Activated T-cell treated with anti-CD3 and anti-CD28 coated beads, Interleukin-2, amount 50 U/mL, for 72 hours (primary cell): ENCODE measurements around the gene STAB1. TPM values are rescaled to one million over a fixed set of nuclear protein-coding genes. Genes with fewer than 3 reads are reported as not detected.

Experiments
- ATAC-seq, 2 donors: fragments of 150-1000 bp; cut with Tn5 transposase; replicated peaks in 1 of 2; 2 replicates each; pipeline ENCODE4 v1.10.0; 2021; ENCODE audit warnings: moderate library complexity in 2 of 2, mild to moderate bottlenecking in 1 of 2
- DNase-seq, 2 donors: peaks; one replicate each; pipeline ENCODE4 v3.0.0; 2021 to 2022; ENCODE audit warnings: mixed read lengths in 1 of 2
- H3K27ac Mint-ChIP-seq: one replicate; pipeline ENCODE4 v1.8.0; 2022; ENCODE audit warnings: mild to moderate bottlenecking, moderate library complexity, mixed read lengths
- H3K27me3 Mint-ChIP-seq: one replicate; pipeline ENCODE4 v1.8.0; 2022; ENCODE audit warnings: low read depth, mixed read lengths
- H3K36me3 Mint-ChIP-seq, 2 donors: one replicate each; pipeline ENCODE4 v1.8.0; 2022; ENCODE audit warnings: mixed read lengths in 2 of 2, mild to moderate bottlenecking in 1 of 2; ENCODE audit not compliant: insufficient read depth in 2 of 2
- H3K4me1 Mint-ChIP-seq: one replicate; pipeline ENCODE4 v1.8.0; 2022; ENCODE audit warnings: low read depth, mixed read lengths
- H3K4me3 Mint-ChIP-seq, 2 donors: one replicate each; pipeline ENCODE4 v1.8.0; 2022; ENCODE audit warnings: mild to moderate bottlenecking in 2 of 2, mixed read lengths in 2 of 2, moderate library complexity in 2 of 2
- H3K9me3 Mint-ChIP-seq, 2 donors: one replicate each; pipeline ENCODE4 v1.8.0; 2022; ENCODE audit warnings: mixed read lengths in 2 of 2
- total RNA-seq, 2 donors: library from RNA; stranded (reverse); gene quantifications; one replicate each; pipeline ENCODE4 v1.2.3, GENCODE V29; 2022

Gene STAB1
- total RNA-seq, 2 donors from 2014 or later: 0.12 to 0.19 TPM

DNA sequence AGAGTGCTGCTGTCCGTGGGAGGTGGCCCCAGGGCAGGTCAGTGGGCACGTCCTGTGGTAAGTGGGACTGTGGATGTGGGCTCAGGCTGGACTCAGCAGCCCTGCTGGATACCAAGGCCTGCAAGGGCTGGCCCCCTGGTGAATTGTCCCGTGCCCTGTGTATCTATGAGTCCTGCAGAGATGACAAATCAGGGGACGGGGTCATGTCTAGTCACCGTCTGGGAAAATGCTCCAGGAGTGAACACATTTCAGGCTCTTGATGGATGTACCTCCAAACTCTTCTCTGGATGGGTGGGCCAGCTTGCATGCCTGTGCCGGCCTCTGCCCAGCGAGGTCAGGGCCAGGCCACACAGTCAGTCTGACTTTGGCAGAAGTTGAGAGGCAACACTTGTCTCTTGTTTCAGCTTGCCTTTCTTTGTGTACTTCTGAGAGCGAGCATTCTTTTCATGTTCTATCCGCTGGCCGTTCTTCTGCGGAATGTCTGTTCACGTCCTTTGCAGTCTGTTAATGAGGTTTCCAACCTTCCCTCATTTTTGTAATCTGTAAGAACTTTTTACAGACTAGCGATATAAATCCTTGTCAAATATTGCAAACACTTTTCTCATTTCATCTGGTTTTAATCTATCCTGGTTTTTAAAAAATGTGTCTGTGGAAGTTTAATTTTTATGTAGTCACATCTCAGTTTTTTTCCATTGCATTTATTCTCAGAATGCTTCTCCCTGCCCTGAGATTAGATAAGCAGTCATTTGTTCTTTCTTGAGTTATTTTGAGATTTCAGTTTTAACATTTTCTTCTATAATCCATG is 11.4 kb upstream of the STAB1 start:
- H3K36me3 Mint-ChIP-seq: peaks cover 0 to 2% of the 10 kb centered on the region in 2 donors
- ATAC-seq (no peak), DNase-seq (no peak)
- no peak overlapping the region for H3K4me3 Mint-ChIP-seq
- H3K27ac Mint-ChIP-seq: no peak overlapping the region
- H3K9me3 Mint-ChIP-seq: no peaks in the 10 kb centered on the region
- no peaks in the 10 kb centered on the region for H3K4me1 Mint-ChIP-seq
- no peaks in the 10 kb centered on the region for H3K27me3 Mint-ChIP-seq

DNA sequence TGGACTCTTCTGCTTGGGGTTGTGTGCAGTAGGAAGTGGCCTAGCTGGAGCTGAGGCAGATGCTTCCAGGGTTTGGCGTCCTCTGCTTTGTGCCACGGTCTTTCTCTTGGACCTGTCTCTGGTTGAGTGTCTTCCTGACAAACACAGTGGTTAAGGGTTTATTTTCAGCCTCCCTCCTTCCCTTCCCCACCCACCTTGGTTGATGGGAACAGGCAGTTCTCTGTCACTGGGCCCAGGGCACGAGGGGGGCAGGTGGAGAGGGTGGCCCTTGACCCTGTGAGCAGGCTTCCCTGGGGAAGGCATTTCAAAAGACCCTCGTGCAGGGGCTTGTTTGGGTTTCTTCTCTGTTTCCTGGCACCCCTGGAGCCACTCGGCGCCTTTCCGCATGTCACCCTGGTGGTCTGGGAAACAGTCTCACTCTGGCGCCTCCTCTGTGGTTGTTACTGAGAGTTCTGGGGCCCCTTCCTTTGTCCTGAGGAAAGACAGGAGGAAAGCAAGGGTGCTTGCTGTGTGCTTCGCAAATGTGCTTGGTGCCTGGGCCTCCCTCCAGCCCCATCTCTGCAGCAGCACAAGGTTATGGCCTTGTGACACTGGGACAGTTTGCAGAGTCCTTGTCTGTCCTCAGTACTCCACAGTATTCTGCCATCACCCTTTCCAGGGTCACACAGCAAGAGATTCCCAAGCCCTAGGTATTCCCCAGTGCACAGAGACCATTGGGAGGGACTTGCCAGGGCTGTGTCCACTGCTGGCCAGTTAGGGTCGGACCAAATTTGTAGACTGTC is 10.3 kb upstream of the STAB1 start:
- H3K27me3 Mint-ChIP-seq: no peaks in the 10 kb centered on the region
- peak overlapping the region; percentile 23 for H3K27ac Mint-ChIP-seq
- ATAC-seq (no peak), DNase-seq (no peak)
- H3K36me3 Mint-ChIP-seq: no peaks in the 10 kb centered on the region
- no peaks in the 10 kb centered on the region for H3K4me1 Mint-ChIP-seq
- H3K9me3 Mint-ChIP-seq: no peaks in the 10 kb centered on the region
- H3K4me3 Mint-ChIP-seq: no peak overlapping the region

- no peak for ATAC-seq
- H3K4me1 Mint-ChIP-seq: no peaks in the 10 kb centered on the region
- no peak overlapping the region for H3K27ac Mint-ChIP-seq
These were observed 7.9 kb upstream of the STAB1 start for GRCh38 chr3:52487050-52487787.

GRCh38 chr3:52487788-52488691 is 7.1 kb upstream of the STAB1 start:
- Mint-ChIP-seq H3K4me1 (no peaks in the 10 kb centered on the region), H3K4me3 (no peak overlapping the region), H3K9me3 (no peaks in the 10 kb centered on the region), H3K27ac (no peak overlapping the region), H3K27me3 (no peaks in the 10 kb centered on the region), H3K36me3 (no peaks in the 10 kb centered on the region)
- ATAC-seq (no peak), DNase-seq (no peak)

More at GRCh38 chr3:52487050-52487787, 7.9 kb upstream of the STAB1 start:
- Mint-ChIP-seq H3K9me3 (no peaks in the 10 kb centered on the region), H3K27me3 (no peaks in the 10 kb centered on the region), H3K36me3 (no peaks in the 10 kb centered on the region), H3K4me3 (no peak overlapping the region)
- DNase-seq: no peak

DNA sequence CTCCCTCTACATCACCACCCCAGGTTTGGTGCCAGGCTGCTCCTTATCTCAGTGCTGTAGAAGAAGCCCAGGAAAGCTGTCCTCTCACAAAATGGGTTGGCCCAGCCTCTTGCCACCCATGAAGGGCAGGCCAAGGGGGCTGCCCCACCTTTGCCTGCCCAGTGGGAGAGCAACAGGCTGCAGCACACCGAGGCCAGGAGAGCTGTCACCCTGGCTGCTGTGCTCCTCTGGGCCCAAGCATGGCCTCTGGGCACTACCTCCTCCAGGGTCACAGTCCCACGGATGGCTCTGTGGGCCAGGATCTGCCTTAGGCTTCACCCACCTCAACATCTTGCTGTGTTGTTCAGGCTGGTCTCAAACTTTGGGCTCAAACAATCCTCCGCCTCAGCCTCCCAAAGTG is 6.4 kb upstream of the STAB1 start:
- H3K9me3 Mint-ChIP-seq: no peaks in the 10 kb centered on the region
- no peak overlapping the region for H3K27ac Mint-ChIP-seq
- H3K36me3 Mint-ChIP-seq: no peaks in the 10 kb centered on the region
- ATAC-seq: no peak
- no peak for DNase-seq
- H3K4me3 Mint-ChIP-seq: no peak overlapping the region
- no peaks in the 10 kb centered on the region for H3K4me1 Mint-ChIP-seq
- H3K27me3 Mint-ChIP-seq: no peaks in the 10 kb centered on the region

DNA sequence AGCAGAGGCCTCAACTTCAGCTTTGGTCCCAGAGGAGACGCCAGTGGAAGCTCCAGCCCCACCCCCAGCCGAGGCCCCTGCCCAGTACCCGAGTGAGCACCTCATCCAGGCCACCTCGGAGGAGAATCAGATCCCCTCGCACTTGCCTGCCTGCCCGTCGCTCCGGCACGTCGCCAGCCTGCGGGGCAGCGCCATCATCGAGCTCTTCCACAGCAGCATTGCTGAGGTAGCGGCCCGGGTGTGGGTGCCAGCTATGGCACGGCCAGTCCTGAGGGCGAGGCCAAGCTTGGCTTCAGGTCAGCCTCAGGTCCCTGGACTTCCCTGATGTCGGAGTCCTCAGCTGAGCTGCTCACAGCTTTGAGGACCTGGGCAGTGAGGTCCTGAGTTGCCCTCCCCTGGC is 5.7 kb upstream of the STAB1 start:
- Mint-ChIP-seq H3K36me3 (no peaks in the 10 kb centered on the region), H3K27ac (no peak overlapping the region), H3K27me3 (no peaks in the 10 kb centered on the region), H3K4me1 (peaks cover 2% of the 10 kb centered on the region), H3K4me3 (no peak overlapping the region), H3K9me3 (no peaks in the 10 kb centered on the region)
- ATAC-seq (no peak), DNase-seq (no peak)

DNA sequence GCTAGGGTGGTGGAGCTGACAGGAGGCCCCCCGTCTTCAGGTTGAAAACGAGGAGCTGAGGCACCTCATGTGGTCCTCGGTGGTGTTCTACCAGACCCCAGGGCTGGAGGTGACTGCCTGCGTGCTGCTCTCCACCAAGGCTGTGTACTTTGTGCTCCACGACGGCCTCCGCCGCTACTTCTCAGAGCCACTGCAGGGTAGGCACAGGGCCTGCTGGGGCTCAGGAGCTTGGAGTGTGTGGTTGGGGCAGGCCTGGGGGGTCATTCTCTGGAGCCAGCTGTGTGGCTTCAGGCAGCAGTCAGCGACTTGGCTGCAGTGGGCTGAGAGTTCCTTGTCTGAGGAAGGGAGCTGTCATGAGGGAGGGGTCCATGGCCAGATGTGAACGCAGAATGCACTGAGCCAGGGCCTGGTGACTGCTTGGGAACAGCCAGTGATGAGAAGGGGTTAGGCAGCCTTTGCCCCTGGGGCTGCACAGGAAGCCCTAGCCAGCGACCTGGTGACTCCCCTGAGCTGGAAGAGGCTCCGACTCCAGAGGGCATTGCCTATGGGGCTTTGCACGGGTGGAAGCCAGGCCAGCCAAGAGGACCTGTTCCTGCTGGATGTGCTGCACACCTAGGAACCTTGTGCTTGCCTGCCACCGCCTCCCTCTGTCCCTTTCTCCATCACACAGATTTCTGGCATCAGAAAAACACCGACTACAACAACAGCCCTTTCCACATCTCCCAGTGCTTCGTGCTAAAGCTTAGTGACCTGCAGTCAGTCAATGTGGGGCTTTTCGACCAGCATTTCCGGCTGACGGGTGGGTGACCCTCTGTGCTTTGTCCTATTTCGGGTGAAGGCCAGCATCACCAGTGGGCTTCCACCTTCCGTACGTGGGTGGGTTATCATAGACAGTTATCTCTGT is 4.9 kb upstream of the STAB1 start:
- ATAC-seq: no peak
- Mint-ChIP-seq H3K9me3 (no peaks in the 10 kb centered on the region), H3K27ac (no peak overlapping the region), H3K4me1 (peaks cover 5% of the 10 kb centered on the region), H3K27me3 (no peaks in the 10 kb centered on the region), H3K36me3 (no peaks in the 10 kb centered on the region), H3K4me3 (no peak overlapping the region)
- no peak for DNase-seq

- Mint-ChIP-seq H3K4me1 (peaks cover 5% of the 10 kb centered on the region), H3K4me3 (no peak overlapping the region), H3K9me3 (no peaks in the 10 kb centered on the region), H3K27ac (no peak overlapping the region), H3K27me3 (no peaks in the 10 kb centered on the region), H3K36me3 (no peaks in the 10 kb centered on the region)
- ATAC-seq (no peak), DNase-seq (no peak)
These were observed 4.1 kb upstream of the STAB1 start for GRCh38 chr3:52490939-52491526.

GRCh38 chr3:52492059-52492458 is 3.1 kb upstream of the STAB1 start:
- ATAC-seq (no peak), DNase-seq (no peak)
- no peaks in the 10 kb centered on the region for H3K9me3 Mint-ChIP-seq
- no peaks in the 10 kb centered on the region for H3K27me3 Mint-ChIP-seq
- H3K4me3 Mint-ChIP-seq: no peak overlapping the region
- no peak overlapping the region for H3K27ac Mint-ChIP-seq
- H3K36me3 Mint-ChIP-seq: no peaks in the 10 kb centered on the region
- peaks cover 5% of the 10 kb centered on the region for H3K4me1 Mint-ChIP-seq

GRCh38 chr3:52493232-52494017 is 1.7 kb upstream of the STAB1 start:
- no peaks in the 10 kb centered on the region for H3K27me3 Mint-ChIP-seq
- H3K27ac Mint-ChIP-seq: no peak overlapping the region
- ATAC-seq (no peak), DNase-seq (no peak)
- peaks cover 5% of the 10 kb centered on the region for H3K4me1 Mint-ChIP-seq
- H3K36me3 Mint-ChIP-seq: no peaks in the 10 kb centered on the region
- H3K9me3 Mint-ChIP-seq: no peaks in the 10 kb centered on the region
- no peak overlapping the region for H3K4me3 Mint-ChIP-seq

DNA sequence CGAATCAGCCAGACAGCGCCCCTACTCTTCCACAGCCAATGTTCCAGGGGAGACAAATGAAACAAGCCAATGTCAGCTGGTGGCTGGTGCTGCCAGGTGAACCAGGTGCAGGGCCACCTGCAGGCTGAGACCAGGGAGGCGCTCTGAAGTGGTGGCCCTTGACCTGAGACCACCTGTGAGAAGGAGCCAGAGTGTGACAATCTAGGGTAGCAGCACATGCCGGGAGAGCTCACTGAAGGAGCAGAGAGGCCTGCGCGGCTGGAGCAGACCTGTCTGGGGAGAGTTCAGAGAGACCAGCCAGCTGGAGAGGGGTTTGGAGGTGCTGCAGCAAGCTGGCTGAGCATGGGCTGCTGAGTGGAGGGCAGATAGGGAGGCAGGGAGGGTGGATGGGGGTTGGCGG is 693 bp upstream of the STAB1 start:
- Mint-ChIP-seq H3K36me3 (no peaks in the 10 kb centered on the region), H3K9me3 (no peaks in the 10 kb centered on the region), H3K4me1 (peaks cover 11% of the 10 kb centered on the region), H3K4me3 (no peak overlapping the region), H3K27me3 (no peaks in the 10 kb centered on the region), H3K27ac (no peak overlapping the region)
- peak in 1 of 2 donors; percentile 2 for ATAC-seq
- no peak for DNase-seq
